Neural cell (in vitro differentiated cells): ENCODE results near the gene MAP2K4.
"Not testable (repeated sequence)": the region's sequence is repeated elsewhere in the genome, so short reads cannot be mapped to it uniquely, and the experiment has no call there.

Source experiments
- EP300 ChIP-seq: fragments of 450-650 bp; conservative IDR thresholded peaks from 2 replicates; pipeline ENCODE4 v1.6.1; 2014; ENCODE audit warnings: antibody characterized with exemption, mild to moderate bottlenecking, moderate library complexity; ENCODE audit not compliant: poor library complexity, severe bottlenecking
- RAD21 ChIP-seq: fragments of 450-650 bp; conservative IDR thresholded peaks from 2 replicates; pipeline ENCODE4 v1.6.1; 2014; ENCODE audit warnings: antibody characterized with exemption, mild to moderate bottlenecking, moderate library complexity
- TF ChIP-seq, protein P1 (sequence below): fragments of 450-650 bp; IDR thresholded peaks from 2 replicates; pipeline ENCODE4 v1.5.1; 2014; ENCODE audit warnings: antibody characterized with exemption, mild to moderate bottlenecking, moderate library complexity; ENCODE audit not compliant: poor library complexity, severe bottlenecking

GRCh38 chr17:12162187-12162586, 141.5 kb downstream of the MAP2K4 start:
- TF ChIP-seq, protein P1, sequence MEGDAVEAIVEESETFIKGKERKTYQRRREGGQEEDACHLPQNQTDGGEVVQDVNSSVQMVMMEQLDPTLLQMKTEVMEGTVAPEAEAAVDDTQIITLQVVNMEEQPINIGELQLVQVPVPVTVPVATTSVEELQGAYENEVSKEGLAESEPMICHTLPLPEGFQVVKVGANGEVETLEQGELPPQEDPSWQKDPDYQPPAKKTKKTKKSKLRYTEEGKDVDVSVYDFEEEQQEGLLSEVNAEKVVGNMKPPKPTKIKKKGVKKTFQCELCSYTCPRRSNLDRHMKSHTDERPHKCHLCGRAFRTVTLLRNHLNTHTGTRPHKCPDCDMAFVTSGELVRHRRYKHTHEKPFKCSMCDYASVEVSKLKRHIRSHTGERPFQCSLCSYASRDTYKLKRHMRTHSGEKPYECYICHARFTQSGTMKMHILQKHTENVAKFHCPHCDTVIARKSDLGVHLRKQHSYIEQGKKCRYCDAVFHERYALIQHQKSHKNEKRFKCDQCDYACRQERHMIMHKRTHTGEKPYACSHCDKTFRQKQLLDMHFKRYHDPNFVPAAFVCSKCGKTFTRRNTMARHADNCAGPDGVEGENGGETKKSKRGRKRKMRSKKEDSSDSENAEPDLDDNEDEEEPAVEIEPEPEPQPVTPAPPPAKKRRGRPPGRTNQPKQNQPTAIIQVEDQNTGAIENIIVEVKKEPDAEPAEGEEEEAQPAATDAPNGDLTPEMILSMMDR: not testable (repeated sequence)
- not testable (repeated sequence) for TF ChIP-seq EP300, RAD21
